CD4-positive, CD25-positive, alpha-beta regulatory T cell (primary cell): ENCODE results near the gene UBE2U. TPM values are rescaled to one million over a fixed set of nuclear protein-coding genes. Genes with fewer than 3 reads are reported as not detected.
"Not testable (repeated sequence)": the region's sequence is repeated elsewhere in the genome, so short reads cannot be mapped to it uniquely, and the experiment has no call there.

ENCODE experiments used
- ATAC-seq, 2 donors: fragments of 150-1000 bp; cut with Tn5 transposase; one replicate each; pipeline ENCODE4 v1.10.0; 2021; ENCODE audit warnings: low read depth in 2 of 2, moderate number of reproducible peaks in 2 of 2, moderate library complexity in 1 of 2
- DNase-seq, 3 donors: peaks; one replicate each; pipeline versions ENCODE4 v3.0.0 to v3.0.0-alpha.2; 2012 to 2022; ENCODE audit warnings: mixed read lengths in 1 of 3
- H3K27ac ChIP-seq: one replicate; pipeline ENCODE4 v1.7.0; 2013; ENCODE audit warnings: mild to moderate bottlenecking, low read length; ENCODE audit not compliant: insufficient read depth, poor library complexity, severe bottlenecking
- H3K27me3 ChIP-seq: one replicate; pipeline ENCODE4 v1.7.0; 2013; ENCODE audit warnings: low read length; ENCODE audit not compliant: control insufficient read depth, insufficient read depth
- H3K36me3 ChIP-seq: one replicate; pipeline ENCODE4 v1.7.0; 2013; ENCODE audit warnings: mild to moderate bottlenecking, low read length, moderate library complexity; ENCODE audit not compliant: control insufficient read depth, insufficient read depth
- H3K4me1 ChIP-seq: 2 replicates; pipeline ENCODE4 v1.7.0; 2013; ENCODE audit warnings: mild to moderate bottlenecking, low read length; ENCODE audit not compliant: insufficient read depth, control insufficient read depth, poor library complexity, severe bottlenecking
- H3K4me3 ChIP-seq: one replicate; pipeline ENCODE4 v1.7.0; 2013; ENCODE audit warnings: low read depth, mild to moderate bottlenecking, low read length, moderate library complexity
- H3K9me3 ChIP-seq, 2 experiments: 1 replicate in 1 of 2; 2 replicates in 1 of 2; pipeline ENCODE4 v1.7.0; 2013; ENCODE audit warnings: low read length in 2 of 2, mild to moderate bottlenecking in 1 of 2, moderate library complexity in 1 of 2; ENCODE audit not compliant: control insufficient read depth in 2 of 2
- H3K27ac Mint-ChIP-seq, 3 donors: one replicate each; pipeline ENCODE4 v1.8.0; 2020 to 2022; ENCODE audit warnings: mild to moderate bottlenecking in 3 of 3, mixed read lengths in 3 of 3, moderate library complexity in 2 of 3
- H3K27me3 Mint-ChIP-seq: one replicate; pipeline ENCODE4 v1.8.0; 2022; ENCODE audit warnings: mild to moderate bottlenecking, mixed read lengths
- H3K36me3 Mint-ChIP-seq: one replicate; pipeline ENCODE4 v1.8.0; 2020; ENCODE audit warnings: mixed read lengths
- H3K4me1 Mint-ChIP-seq, 4 donors: one replicate each; pipeline ENCODE4 v1.8.0; 2020 to 2022; ENCODE audit warnings: mixed read lengths in 4 of 4, mild to moderate bottlenecking in 1 of 4
- H3K4me3 Mint-ChIP-seq, 4 donors: one replicate each; pipeline ENCODE4 v1.8.0; 2020 to 2022; ENCODE audit warnings: mild to moderate bottlenecking in 4 of 4, mixed read lengths in 4 of 4, moderate library complexity in 3 of 4
- H3K9me3 Mint-ChIP-seq, 7 donors: one replicate each; pipeline ENCODE4 v1.8.0; 2020 to 2022; ENCODE audit warnings: mixed read lengths in 7 of 7, mild to moderate bottlenecking in 3 of 7, moderate library complexity in 2 of 7
- polyA plus RNA-seq, 4 donors: library from polyadenylated mRNA; unstranded; fragments of 300-500 nt; fragmentation: Illumina TruSeq; gene quantifications; one replicate each; pipeline ENCODE4 v1.2.3, GENCODE V29; 2021
- total RNA-seq: library from RNA; stranded (reverse); gene quantifications from one replicate; pipeline ENCODE4 v1.2.3, GENCODE V29; 2022

Gene UBE2U
- total and polyA plus RNA-seq, 5 donors from 2014 or later, result not detected

DNA sequence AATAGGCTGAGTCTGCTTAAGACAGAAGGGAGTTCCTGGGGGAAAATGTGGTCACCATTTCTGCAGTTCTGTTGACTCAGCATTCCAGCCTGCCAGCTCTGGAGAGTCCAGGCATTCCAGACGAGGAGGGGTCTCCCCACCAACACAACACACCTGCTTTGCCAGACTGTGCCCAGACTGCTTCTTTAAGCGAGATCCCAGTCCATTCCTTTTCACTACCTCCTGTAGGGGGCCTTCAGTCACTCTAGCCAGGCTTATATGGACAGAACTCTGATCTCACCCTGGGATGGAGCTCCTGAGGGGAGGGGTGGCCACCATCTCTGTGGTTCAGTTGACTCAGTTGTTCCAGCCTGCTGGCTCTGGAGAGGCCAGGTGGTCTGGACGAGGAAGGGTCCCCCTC lies 48.5 kb downstream of the UBE2U start:
- H3K36me3 ChIP-seq, result no peaks in the 10 kb centered on the region
- no peak overlapping the region for H3K27ac ChIP-seq
- H3K27me3 ChIP-seq, result peaks cover 6% of the 10 kb centered on the region
- no peaks in the 10 kb centered on the region for H3K36me3 Mint-ChIP-seq
- no peak overlapping the region for H3K4me3 ChIP-seq
- no peaks in the 10 kb centered on the region for H3K9me3 ChIP-seq
- H3K4me1 Mint-ChIP-seq, result no peaks in the 10 kb centered on the region
- DNase-seq (no peak), ATAC-seq (no peak)
- no peak overlapping the region for H3K4me3 Mint-ChIP-seq
- no peaks in the 10 kb centered on the region for H3K4me1 ChIP-seq
- peaks cover 0 to 9% (median 0%) of the 10 kb centered on the region in 7 donors for H3K9me3 Mint-ChIP-seq
- peaks cover 7% of the 10 kb centered on the region for H3K27me3 Mint-ChIP-seq
- no peak overlapping the region for H3K27ac Mint-ChIP-seq

- not testable (repeated sequence) for H3K27me3 ChIP-seq, H3K4me3 Mint-ChIP-seq, H3K4me1 Mint-ChIP-seq, ATAC-seq, H3K9me3 ChIP-seq, H3K27me3 Mint-ChIP-seq, H3K27ac ChIP-seq, H3K27ac Mint-ChIP-seq, H3K36me3 ChIP-seq, H3K4me1 ChIP-seq, H3K36me3 Mint-ChIP-seq, DNase-seq, H3K4me3 ChIP-seq, H3K9me3 Mint-ChIP-seq
Observed at GRCh38 chr1:64257233-64257632, 53.8 kb downstream of the UBE2U start.

DNA sequence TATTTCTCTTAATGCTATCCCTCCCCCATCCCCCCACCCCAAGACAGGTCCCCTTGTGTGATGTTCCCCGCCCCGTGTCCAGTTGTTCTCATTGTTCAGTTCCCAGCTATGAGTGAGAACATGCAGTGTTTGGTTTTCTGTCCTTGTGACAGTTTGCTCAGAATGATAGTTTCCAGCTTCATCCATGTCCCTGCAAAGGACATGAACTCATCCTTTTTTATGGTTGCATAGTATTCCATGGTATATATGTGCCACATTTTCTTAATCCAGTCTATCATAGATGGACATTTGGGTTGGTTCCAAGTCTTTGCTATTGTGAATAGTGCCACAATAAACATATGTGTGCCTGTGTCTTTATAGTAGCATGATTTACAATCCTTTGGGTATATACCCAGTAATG lies 55.0 kb downstream of the UBE2U start:
- H3K4me3 ChIP-seq, H3K36me3 ChIP-seq, H3K4me3 Mint-ChIP-seq, H3K9me3 ChIP-seq, H3K4me1 ChIP-seq, DNase-seq, ATAC-seq, H3K27me3 ChIP-seq, H3K27ac Mint-ChIP-seq, H3K4me1 Mint-ChIP-seq, H3K27me3 Mint-ChIP-seq, H3K9me3 Mint-ChIP-seq, H3K36me3 Mint-ChIP-seq, H3K27ac ChIP-seq: not testable (repeated sequence)

DNA sequence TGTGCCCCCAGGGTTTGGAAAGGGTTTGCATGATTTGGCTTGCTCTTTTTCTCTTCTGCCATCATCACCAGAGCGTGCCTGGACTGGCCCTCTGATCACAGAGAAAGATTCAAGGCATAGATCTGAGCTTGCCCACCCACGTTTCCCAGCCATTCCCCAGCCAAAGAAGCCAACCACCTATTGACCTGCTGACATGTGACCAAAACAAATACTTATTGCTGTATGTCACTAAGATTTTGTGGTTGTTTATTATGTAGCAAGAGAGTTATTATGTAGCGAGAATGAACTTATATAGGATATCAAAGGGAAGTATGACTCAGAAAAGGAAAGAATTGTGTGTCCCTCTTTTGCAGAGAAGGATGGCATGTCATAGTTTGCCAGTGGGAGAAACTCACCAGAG lies 59.9 kb downstream of the UBE2U start:
- Histone ChIP-seq H3K27ac (no peak overlapping the region), H3K4me3 (no peak overlapping the region), H3K9me3 (no peaks in the 10 kb centered on the region), H3K27me3 (peaks cover 4% of the 10 kb centered on the region), H3K36me3 (no peaks in the 10 kb centered on the region), H3K4me1 (no peaks in the 10 kb centered on the region)
- DNase-seq (no peak), ATAC-seq (no peak)
- peaks cover 0 to 4% (median 0%) of the 10 kb centered on the region in 7 donors for H3K9me3 Mint-ChIP-seq
- no peaks in the 10 kb centered on the region for H3K36me3 Mint-ChIP-seq
- H3K27me3 Mint-ChIP-seq, result peaks cover 24% of the 10 kb centered on the region
- no peaks in the 10 kb centered on the region for H3K4me1 Mint-ChIP-seq
- H3K27ac Mint-ChIP-seq, result no peak overlapping the region
- no peak overlapping the region for H3K4me3 Mint-ChIP-seq

DNA sequence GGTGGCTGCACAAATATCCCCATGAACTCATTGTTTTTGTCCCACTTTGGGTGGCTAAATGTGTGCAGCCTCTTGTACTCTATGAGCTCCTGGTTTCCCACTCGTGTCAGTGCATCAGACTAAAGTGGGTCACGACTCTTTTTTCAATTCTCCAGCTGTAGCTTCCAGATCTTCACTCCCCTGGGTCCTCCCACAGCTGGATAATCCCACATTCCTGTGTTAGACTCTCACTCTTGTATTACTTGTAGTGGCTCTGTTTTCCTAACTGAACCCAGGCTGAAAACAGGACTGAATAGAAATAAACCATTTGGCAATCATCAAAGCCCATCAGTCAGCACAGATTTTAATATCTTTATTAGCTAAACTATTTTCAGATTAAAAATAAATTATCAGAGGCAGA lies 60.4 kb downstream of the UBE2U start:
- H3K27me3 ChIP-seq, result peaks cover 4% of the 10 kb centered on the region
- H3K27me3 Mint-ChIP-seq, result peaks cover 24% of the 10 kb centered on the region
- no peaks in the 10 kb centered on the region for H3K4me1 Mint-ChIP-seq
- no peaks in the 10 kb centered on the region for H3K36me3 Mint-ChIP-seq
- H3K36me3 ChIP-seq, result no peaks in the 10 kb centered on the region
- DNase-seq (no peak), ATAC-seq (no peak)
- no peaks in the 10 kb centered on the region for H3K4me1 ChIP-seq
- no peaks in the 10 kb centered on the region for H3K9me3 ChIP-seq
- no peak overlapping the region for H3K27ac Mint-ChIP-seq
- no peak overlapping the region for H3K27ac ChIP-seq
- H3K4me3 ChIP-seq, result no peak overlapping the region
- peaks cover 0 to 4% (median 0%) of the 10 kb centered on the region in 7 donors for H3K9me3 Mint-ChIP-seq
- H3K4me3 Mint-ChIP-seq, result no peak overlapping the region

DNA sequence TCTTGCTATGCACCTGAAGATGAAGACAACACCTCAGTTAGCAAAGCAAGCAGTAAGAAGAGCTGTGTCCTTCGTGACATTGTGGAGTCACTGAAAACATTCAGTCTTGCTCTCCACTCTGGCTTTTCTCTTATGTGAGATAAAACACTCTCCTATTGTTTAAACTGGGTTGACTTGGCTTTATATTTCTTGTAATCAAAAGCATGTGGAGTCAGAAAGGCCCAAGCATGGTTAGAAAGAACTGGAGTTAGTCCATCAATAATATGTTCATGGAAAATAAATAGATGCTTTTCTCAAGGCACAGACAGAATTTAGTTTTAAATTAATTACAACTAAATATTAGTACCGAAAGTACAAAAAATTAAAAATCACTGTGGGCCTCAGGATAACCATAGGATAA lies 61.7 kb downstream of the UBE2U start:
- H3K27me3 Mint-ChIP-seq, result peaks cover 25% of the 10 kb centered on the region
- Histone ChIP-seq H3K27ac (no peak overlapping the region), H3K27me3 (peaks cover 2% of the 10 kb centered on the region), H3K4me1 (no peaks in the 10 kb centered on the region), H3K36me3 (no peaks in the 10 kb centered on the region), H3K9me3 (no peaks in the 10 kb centered on the region), H3K4me3 (no peak overlapping the region)
- DNase-seq (no peak), ATAC-seq (no peak)
- H3K4me3 Mint-ChIP-seq, result no peak overlapping the region
- peaks cover 0 to 4% (median 0%) of the 10 kb centered on the region in 7 donors for H3K9me3 Mint-ChIP-seq
- no peaks in the 10 kb centered on the region for H3K4me1 Mint-ChIP-seq
- H3K36me3 Mint-ChIP-seq, result no peaks in the 10 kb centered on the region
- H3K27ac Mint-ChIP-seq, result no peak overlapping the region

DNA sequence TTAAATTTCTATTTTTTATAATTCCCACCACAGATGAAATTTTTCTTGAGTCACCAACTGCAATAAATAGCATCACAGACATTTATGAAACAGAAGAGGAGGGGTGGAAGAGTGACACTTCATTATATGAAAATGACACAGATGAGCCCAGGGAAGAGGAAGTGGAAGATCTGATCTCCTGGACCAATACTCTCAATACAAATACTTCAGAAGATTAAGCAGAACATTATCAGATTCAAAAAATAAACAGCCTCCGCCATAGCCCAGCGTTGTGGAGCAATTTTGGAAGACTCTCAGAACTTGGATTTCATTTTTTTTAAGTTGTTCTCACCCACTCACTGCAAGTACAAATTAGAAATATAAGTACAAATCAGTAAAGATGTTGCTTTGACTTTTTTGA lies 63.6 kb downstream of the UBE2U start:
- ATAC-seq (no peak), DNase-seq (no peak)
- H3K4me3 Mint-ChIP-seq, result no peak overlapping the region
- no peaks in the 10 kb centered on the region for H3K4me1 ChIP-seq
- no peaks in the 10 kb centered on the region for H3K36me3 Mint-ChIP-seq
- no peaks in the 10 kb centered on the region for H3K4me1 Mint-ChIP-seq
- H3K27ac ChIP-seq, result no peak overlapping the region
- no peak overlapping the region for H3K4me3 ChIP-seq
- H3K9me3 ChIP-seq, result no peaks in the 10 kb centered on the region
- peaks cover 28% of the 10 kb centered on the region for H3K27me3 Mint-ChIP-seq
- H3K27ac Mint-ChIP-seq, result peak overlapping the region in 1 of 3 donors; percentile 34
- no peaks in the 10 kb centered on the region for H3K36me3 ChIP-seq
- H3K27me3 ChIP-seq, result peaks cover 2% of the 10 kb centered on the region
- peaks cover 0 to 4% (median 0%) of the 10 kb centered on the region in 7 donors for H3K9me3 Mint-ChIP-seq

GRCh38 chr1:64268653-64269557 lies 65.5 kb downstream of the UBE2U start:
- peaks cover 18% of the 10 kb centered on the region for H3K27me3 Mint-ChIP-seq
- H3K9me3 ChIP-seq, result no peaks in the 10 kb centered on the region
- peak overlapping the region in 1 of 3 donors; percentile 29 for H3K27ac Mint-ChIP-seq
- peaks cover 0 to 7% (median 0%) of the 10 kb centered on the region in 7 donors for H3K9me3 Mint-ChIP-seq
- DNase-seq, result peak; percentile 40 to 81 (median 51)
- H3K36me3 ChIP-seq, result no peaks in the 10 kb centered on the region
- H3K27me3 ChIP-seq, result peaks cover 3% of the 10 kb centered on the region
- H3K4me1 Mint-ChIP-seq, result no peaks in the 10 kb centered on the region
- no peak overlapping the region for H3K27ac ChIP-seq
- no peaks in the 10 kb centered on the region for H3K4me1 ChIP-seq
- ATAC-seq, result no peak
- H3K4me3 ChIP-seq, result no peak overlapping the region
- H3K36me3 Mint-ChIP-seq, result no peaks in the 10 kb centered on the region
- no peak overlapping the region for H3K4me3 Mint-ChIP-seq
